Loucy (cell line): ENCODE data around the gene CD46.

Experiments
- EZH2phosphoT487 ChIP-seq: fragments of 200-600 bp; IDR thresholded peaks from 2 replicates; pipeline ENCODE4 v1.6.1; 2018; ENCODE audit warnings: antibody characterized with exemption, mild to moderate bottlenecking, moderate library complexity, borderline replicate concordance
- TF ChIP-seq, protein P1 (sequence below): fragments of 200-600 bp; sonication (generic); conservative IDR thresholded peaks from 2 replicates; pipeline ENCODE4 v1.5.1; 2014; ENCODE audit warnings: mild to moderate bottlenecking, antibody characterized with exemption, low read length

DNA sequence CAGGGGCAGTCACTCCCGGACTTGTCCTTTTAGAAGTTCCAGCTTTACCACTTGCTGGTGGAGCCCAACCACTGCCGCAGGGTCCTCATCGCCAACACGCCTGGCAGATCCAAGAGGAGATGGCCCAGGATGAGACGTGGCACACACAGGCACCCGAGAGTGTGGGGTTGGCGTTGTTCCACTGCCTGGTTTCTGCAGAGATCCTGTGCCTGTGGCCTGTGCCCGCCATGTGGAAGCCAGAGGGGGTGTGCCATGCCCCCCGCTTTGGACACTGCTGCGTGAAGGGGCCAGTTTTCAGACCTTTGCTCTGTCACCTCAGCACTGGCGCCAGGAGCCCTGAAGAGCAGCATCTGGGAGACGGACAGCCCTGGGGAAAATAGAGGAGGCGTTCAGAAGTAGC is 10.8 kb downstream of the CD46 start:
- no peak for TF ChIP-seq EZH2phosphoT487
- TF ChIP-seq, protein P1, sequence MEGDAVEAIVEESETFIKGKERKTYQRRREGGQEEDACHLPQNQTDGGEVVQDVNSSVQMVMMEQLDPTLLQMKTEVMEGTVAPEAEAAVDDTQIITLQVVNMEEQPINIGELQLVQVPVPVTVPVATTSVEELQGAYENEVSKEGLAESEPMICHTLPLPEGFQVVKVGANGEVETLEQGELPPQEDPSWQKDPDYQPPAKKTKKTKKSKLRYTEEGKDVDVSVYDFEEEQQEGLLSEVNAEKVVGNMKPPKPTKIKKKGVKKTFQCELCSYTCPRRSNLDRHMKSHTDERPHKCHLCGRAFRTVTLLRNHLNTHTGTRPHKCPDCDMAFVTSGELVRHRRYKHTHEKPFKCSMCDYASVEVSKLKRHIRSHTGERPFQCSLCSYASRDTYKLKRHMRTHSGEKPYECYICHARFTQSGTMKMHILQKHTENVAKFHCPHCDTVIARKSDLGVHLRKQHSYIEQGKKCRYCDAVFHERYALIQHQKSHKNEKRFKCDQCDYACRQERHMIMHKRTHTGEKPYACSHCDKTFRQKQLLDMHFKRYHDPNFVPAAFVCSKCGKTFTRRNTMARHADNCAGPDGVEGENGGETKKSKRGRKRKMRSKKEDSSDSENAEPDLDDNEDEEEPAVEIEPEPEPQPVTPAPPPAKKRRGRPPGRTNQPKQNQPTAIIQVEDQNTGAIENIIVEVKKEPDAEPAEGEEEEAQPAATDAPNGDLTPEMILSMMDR: no peak
